Astrocyte of the cerebellum (primary cell): ENCODE results near the gene OR7D2.

Source experiments
- DNase-seq: peaks from one replicate; pipeline ENCODE4 v3.0.0-alpha.2; 2011; ENCODE audit warnings: low read depth
- H3K4me3 ChIP-seq: 2 replicates; pipeline ENCODE4 v1.5.1; 2011; ENCODE audit warnings: mild to moderate bottlenecking, low read depth, low read length, moderate library complexity
- CTCF ChIP-seq: IDR thresholded peaks from 2 replicates; pipeline ENCODE4 v1.5.1; 2012; ENCODE audit warnings: low read length, low read depth, moderate library complexity, mild to moderate bottlenecking; ENCODE audit errors: missing control alignments
- in situ Hi-C: cut with HindIII; loops from 2 replicates; pipeline ENCODE4 v1.10.0; 2017; ENCODE audit warnings: low sequenced_read_pairs

OR7D2 gene

GRCh38 chr19:9178901-9179300, at the start of gene OR7D2:
Gene OR7D2 (plus strand): TSS chr19:9178979. CDS start chr19:9185782, 6,803 bp downstream.
- no peak within 1 kb of the TSS for H3K4me3 ChIP-seq
- in situ Hi-C loops: no loop called here
- no peak for TF ChIP-seq CTCF
- no peak for DNase-seq

- DNase-seq: no peak
- TF ChIP-seq CTCF: no peak
- in situ Hi-C loops: no loop called here
- no peak overlapping the region for H3K4me3 ChIP-seq
Observed at GRCh38 chr19:9130965-9131364, 47.8 kb upstream of the OR7D2 start.

GRCh38 chr19:9132422-9132821, 46.4 kb upstream of the OR7D2 start:
- no peak for DNase-seq
- TF ChIP-seq CTCF: no peak
- in situ Hi-C loops: no loop called here
- H3K4me3 ChIP-seq: no peak overlapping the region

GRCh38 chr19:9139609-9140158, 39.1 kb upstream of the OR7D2 start:
- H3K4me3 ChIP-seq: peak overlapping the region; percentile 65
- in situ Hi-C loops: no loop called here
- no peak for TF ChIP-seq CTCF
- DNase-seq: no peak

GRCh38 chr19:9140159-9140874, 38.5 kb upstream of the OR7D2 start, which contains the start of gene ZNF317:
Gene ZNF317 (plus strand): TSS chr19:9140397. CDS start chr19:9156017, 15,620 bp downstream.
- TF ChIP-seq CTCF: no peak
- peak within 1 kb of the TSS; percentile 65 for H3K4me3 ChIP-seq
- DNase-seq: peak; percentile 86
- in situ Hi-C loops: no loop called here

GRCh38 chr19:9144920-9145319, 33.9 kb upstream of the OR7D2 start:
- no peak for DNase-seq
- in situ Hi-C loops: no loop called here
- no peak overlapping the region for H3K4me3 ChIP-seq
- no peak for TF ChIP-seq CTCF
